KMS-11 (cell line): ENCODE results near the gene C10orf62.

Experiments used
- H2AFZ ChIP-seq: fragments of 200-600 bp; sonication (generic); 2 replicates; pipeline ENCODE4 v1.6.1; 2016; ENCODE audit warnings: antibody characterized with exemption, mixed run types, low read depth
- H3K27ac ChIP-seq: fragments of 200-600 bp; sonication (generic); 2 replicates; pipeline ENCODE4 v1.6.1; 2016; ENCODE audit warnings: mild to moderate bottlenecking, mixed run types
- H3K27me3 ChIP-seq: fragments of 200-600 bp; sonication (generic); 2 replicates; pipeline ENCODE4 v1.6.1; 2017; ENCODE audit warnings: mild to moderate bottlenecking, low read depth, mixed run types, moderate library complexity; ENCODE audit not compliant: insufficient read depth
- H3K36me3 ChIP-seq: fragments of 200-600 bp; sonication (generic); 2 replicates; pipeline ENCODE4 v1.6.1; 2017; ENCODE audit warnings: mild to moderate bottlenecking, mixed run types; ENCODE audit not compliant: insufficient read depth
- H3K4me1 ChIP-seq: fragments of 200-600 bp; sonication (generic); 2 replicates; pipeline ENCODE4 v1.6.1; 2016; ENCODE audit warnings: mild to moderate bottlenecking, low read depth, mixed run types; ENCODE audit not compliant: poor library complexity, severe bottlenecking
- H3K4me2 ChIP-seq: fragments of 200-600 bp; sonication (generic); 2 replicates; pipeline ENCODE4 v1.7.0; 2016; ENCODE audit warnings: mild to moderate bottlenecking, mixed run types
- H3K4me3 ChIP-seq: fragments of 200-600 bp; sonication (generic); IDR thresholded peaks from 2 replicates; pipeline ENCODE4 v1.6.1; 2017; ENCODE audit warnings: low read depth, low read length, mixed read lengths; ENCODE audit not compliant: insufficient read depth
- H3K79me2 ChIP-seq: fragments of 200-600 bp; sonication (generic); 2 replicates; pipeline ENCODE4 v1.6.1; 2016; ENCODE audit warnings: low read depth, mixed run types; ENCODE audit not compliant: insufficient read depth
- H3K9ac ChIP-seq: fragments of 200-600 bp; sonication (generic); 2 replicates; pipeline ENCODE4 v1.6.1; 2016; ENCODE audit warnings: mild to moderate bottlenecking, mixed run types
- H4K20me1 ChIP-seq: fragments of 200-600 bp; sonication (generic); 2 replicates; pipeline ENCODE4 v1.6.1; 2016; ENCODE audit warnings: mild to moderate bottlenecking, mixed run types; ENCODE audit not compliant: insufficient read depth
- CTCF ChIP-seq: fragments of 200-600 bp; sonication (generic); conservative IDR thresholded peaks from 2 replicates; pipeline ENCODE4 v1.6.1; 2017; ENCODE audit warnings: low read depth, mild to moderate bottlenecking, antibody characterized with exemption, low read length, moderate library complexity, mixed read lengths

C10orf62 gene

GRCh38 chr10:97597778-97598177, 8.3 kb downstream of the C10orf62 start:
- H3K9ac ChIP-seq = no peak overlapping the region
- no peak for TF ChIP-seq CTCF
- no peak overlapping the region for H3K4me2 ChIP-seq
- H3K27ac ChIP-seq = no peak overlapping the region
- no peak overlapping the region for H3K4me3 ChIP-seq
- H3K36me3 ChIP-seq = no peaks in the 10 kb centered on the region
- no peaks in the 10 kb centered on the region for H3K79me2 ChIP-seq
- no peaks in the 10 kb centered on the region for H4K20me1 ChIP-seq
- no peak overlapping the region for H2AFZ ChIP-seq
- H3K27me3 ChIP-seq = no peaks in the 10 kb centered on the region
- H3K4me1 ChIP-seq = peaks cover 9% of the 10 kb centered on the region

- Histone ChIP-seq H3K4me3 (no peak overlapping the region), H3K79me2 (no peaks in the 10 kb centered on the region), H3K4me1 (peaks cover 9% of the 10 kb centered on the region), H3K4me2 (no peak overlapping the region), H3K9ac (no peak overlapping the region), H3K36me3 (no peaks in the 10 kb centered on the region), H2AFZ (no peak overlapping the region), H3K27ac (no peak overlapping the region), H4K20me1 (no peaks in the 10 kb centered on the region), H3K27me3 (no peaks in the 10 kb centered on the region)
- TF ChIP-seq CTCF = no peak
These were observed 9.1 kb downstream of the C10orf62 start for GRCh38 chr10:97598407-97599271.

- H3K4me2 ChIP-seq = no peak overlapping the region
- H3K79me2 ChIP-seq = no peaks in the 10 kb centered on the region
- H4K20me1 ChIP-seq = no peaks in the 10 kb centered on the region
- peaks cover 9% of the 10 kb centered on the region for H3K4me1 ChIP-seq
- H3K36me3 ChIP-seq = no peaks in the 10 kb centered on the region
- no peak for TF ChIP-seq CTCF
- H3K27me3 ChIP-seq = no peaks in the 10 kb centered on the region
- no peak overlapping the region for H3K9ac ChIP-seq
- no peak overlapping the region for H3K4me3 ChIP-seq
- no peak overlapping the region for H3K27ac ChIP-seq
- no peak overlapping the region for H2AFZ ChIP-seq
These were observed 9.7 kb downstream of the C10orf62 start for GRCh38 chr10:97599272-97599619.

- no peaks in the 10 kb centered on the region for H3K36me3 ChIP-seq
- no peaks in the 10 kb centered on the region for H4K20me1 ChIP-seq
- H3K4me2 ChIP-seq = no peak overlapping the region
- H3K4me1 ChIP-seq = peaks cover 9% of the 10 kb centered on the region
- no peak overlapping the region for H3K4me3 ChIP-seq
- no peak for TF ChIP-seq CTCF
- H3K27me3 ChIP-seq = no peaks in the 10 kb centered on the region
- H3K79me2 ChIP-seq = no peaks in the 10 kb centered on the region
- no peak overlapping the region for H3K9ac ChIP-seq
- no peak overlapping the region for H3K27ac ChIP-seq
- H2AFZ ChIP-seq = no peak overlapping the region
These were observed 11.1 kb downstream of the C10orf62 start for GRCh38 chr10:97600616-97601015.
